ENCODE data around the gene LRRC49.

GRCh38 chr15:71092056-71092600 is 199.5 kb downstream of the LRRC49 start:
- TF ChIP-seq SP1 (IDR thresholded peaks at IDR 0.05; ENCODE audit: low read depth), result no peak
- TF ChIP-seq, protein P1, sequence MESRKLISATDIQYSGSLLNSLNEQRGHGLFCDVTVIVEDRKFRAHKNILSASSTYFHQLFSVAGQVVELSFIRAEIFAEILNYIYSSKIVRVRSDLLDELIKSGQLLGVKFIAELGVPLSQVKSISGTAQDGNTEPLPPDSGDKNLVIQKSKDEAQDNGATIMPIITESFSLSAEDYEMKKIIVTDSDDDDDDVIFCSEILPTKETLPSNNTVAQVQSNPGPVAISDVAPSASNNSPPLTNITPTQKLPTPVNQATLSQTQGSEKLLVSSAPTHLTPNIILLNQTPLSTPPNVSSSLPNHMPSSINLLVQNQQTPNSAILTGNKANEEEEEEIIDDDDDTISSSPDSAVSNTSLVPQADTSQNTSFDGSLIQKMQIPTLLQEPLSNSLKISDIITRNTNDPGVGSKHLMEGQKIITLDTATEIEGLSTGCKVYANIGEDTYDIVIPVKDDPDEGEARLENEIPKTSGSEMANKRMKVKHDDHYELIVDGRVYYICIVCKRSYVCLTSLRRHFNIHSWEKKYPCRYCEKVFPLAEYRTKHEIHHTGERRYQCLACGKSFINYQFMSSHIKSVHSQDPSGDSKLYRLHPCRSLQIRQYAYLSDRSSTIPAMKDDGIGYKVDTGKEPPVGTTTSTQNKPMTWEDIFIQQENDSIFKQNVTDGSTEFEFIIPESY (IDR thresholded peaks at IDR 0.05; ENCODE audit: extremely low read depth, insufficient replicate concordance, low read length), result no peak
- no peak for TF ChIP-seq POLR2A (IDR thresholded peaks at IDR 0.05; ENCODE audit: borderline replicate concordance, extremely low read depth, insufficient read depth, insufficient read length)
- TF ChIP-seq TCF7L2 (IDR thresholded peaks at IDR 0.05; ENCODE audit: borderline replicate concordance, extremely low read depth, insufficient read depth, insufficient read length), result no peak
- TF ChIP-seq POLR2AphosphoS5 (IDR thresholded peaks at IDR 0.05; ENCODE audit: low read depth, low read length), result no peak
- TF ChIP-seq CEBPB (IDR thresholded peaks at IDR 0.05; ENCODE audit: low read depth), result no peak
- TF ChIP-seq, protein P2, sequence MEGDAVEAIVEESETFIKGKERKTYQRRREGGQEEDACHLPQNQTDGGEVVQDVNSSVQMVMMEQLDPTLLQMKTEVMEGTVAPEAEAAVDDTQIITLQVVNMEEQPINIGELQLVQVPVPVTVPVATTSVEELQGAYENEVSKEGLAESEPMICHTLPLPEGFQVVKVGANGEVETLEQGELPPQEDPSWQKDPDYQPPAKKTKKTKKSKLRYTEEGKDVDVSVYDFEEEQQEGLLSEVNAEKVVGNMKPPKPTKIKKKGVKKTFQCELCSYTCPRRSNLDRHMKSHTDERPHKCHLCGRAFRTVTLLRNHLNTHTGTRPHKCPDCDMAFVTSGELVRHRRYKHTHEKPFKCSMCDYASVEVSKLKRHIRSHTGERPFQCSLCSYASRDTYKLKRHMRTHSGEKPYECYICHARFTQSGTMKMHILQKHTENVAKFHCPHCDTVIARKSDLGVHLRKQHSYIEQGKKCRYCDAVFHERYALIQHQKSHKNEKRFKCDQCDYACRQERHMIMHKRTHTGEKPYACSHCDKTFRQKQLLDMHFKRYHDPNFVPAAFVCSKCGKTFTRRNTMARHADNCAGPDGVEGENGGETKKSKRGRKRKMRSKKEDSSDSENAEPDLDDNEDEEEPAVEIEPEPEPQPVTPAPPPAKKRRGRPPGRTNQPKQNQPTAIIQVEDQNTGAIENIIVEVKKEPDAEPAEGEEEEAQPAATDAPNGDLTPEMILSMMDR (IDR thresholded peaks at IDR 0.05 in 2 of 3, conservative IDR thresholded peaks at IDR 0.05 in 1 of 3; ENCODE audit: borderline replicate concordance in 1 of 3, insufficient read depth in 1 of 3, low read depth in 2 of 3, low read length in 2 of 3), result no peak
